Measurements from ENCODE around the gene PADI2.

Gene PADI2

DNA sequence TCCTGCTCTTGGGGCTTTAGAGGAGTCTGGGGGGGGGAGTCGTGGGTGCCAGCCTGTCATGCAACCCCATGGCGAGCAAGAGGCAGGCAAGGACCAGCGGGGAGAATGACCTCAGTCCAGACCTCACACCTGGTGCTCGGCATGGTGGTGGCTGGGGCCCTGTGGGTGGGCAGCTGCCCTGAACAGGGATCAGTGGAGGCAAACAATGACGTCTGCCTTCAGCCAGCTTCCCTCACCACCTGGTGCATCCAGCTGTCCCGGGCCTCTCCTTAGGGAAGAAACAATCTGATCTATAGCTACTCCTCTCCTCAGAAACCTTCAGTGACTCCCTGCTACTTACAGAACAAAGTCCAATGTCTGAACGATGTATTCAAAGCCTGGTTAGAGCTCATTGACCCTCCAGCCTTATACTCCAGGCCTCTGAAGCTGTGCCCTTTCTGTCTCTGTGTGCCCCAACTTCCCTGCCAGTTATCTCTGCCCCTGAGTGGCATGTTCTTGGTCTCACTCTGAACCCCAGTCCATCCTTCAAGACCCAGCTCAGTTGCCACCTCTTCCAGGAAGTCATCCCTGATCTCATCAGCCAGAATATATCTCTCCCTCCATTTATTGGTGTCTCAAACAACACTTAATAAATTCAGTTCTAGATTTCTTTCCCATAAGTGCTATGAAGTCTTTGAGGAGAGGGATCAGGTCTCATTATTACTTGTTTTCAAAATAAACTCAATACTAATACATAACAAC lies 6.6 kb downstream of the PADI2 start:
- DNase-seq (ENCODE audit: low read depth in 3 of 3): no peak

DNA sequence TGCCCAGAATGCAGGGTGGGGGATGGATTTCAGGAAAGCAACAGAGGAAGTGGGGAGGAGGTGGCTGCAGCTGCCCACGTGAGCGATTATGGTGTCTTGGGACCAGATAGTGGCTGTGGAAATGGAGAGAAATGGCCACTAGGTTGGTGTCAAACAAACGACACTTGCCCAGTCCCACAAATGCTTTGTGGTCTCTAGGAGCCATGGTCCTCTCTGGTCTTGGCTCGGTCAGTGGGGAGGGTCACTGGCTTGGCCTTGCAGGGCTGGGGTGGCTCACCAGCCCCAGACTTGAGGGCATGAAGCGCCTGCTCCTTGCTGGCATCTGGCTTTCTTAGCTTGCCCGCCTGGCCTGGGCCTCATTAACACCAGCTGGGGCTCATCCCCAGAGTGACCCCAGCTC lies 7.2 kb downstream of the PADI2 start:
- DNase-seq (ENCODE audit: low read depth in 3 of 3): no peak

DNA sequence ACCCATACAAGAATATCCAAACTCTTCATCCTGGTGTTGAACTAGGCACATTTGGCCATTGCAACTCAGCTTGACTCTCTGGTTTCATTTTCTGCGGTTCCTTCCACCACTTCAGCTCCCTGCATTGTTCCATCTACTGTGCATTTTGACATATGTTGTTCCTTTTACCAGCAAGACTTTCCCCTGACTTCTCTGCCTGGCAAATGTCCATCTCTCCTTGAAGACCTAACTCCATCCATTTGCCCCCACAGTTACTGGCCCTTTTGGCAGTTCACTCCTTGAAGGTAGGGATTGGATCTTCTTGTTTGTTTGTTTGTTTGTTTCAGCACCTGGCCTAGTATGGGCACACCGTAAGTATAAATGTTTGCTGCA lies 8.7 kb downstream of the PADI2 start:
- no peak for DNase-seq (ENCODE audit: low read depth in 3 of 3)

DNA sequence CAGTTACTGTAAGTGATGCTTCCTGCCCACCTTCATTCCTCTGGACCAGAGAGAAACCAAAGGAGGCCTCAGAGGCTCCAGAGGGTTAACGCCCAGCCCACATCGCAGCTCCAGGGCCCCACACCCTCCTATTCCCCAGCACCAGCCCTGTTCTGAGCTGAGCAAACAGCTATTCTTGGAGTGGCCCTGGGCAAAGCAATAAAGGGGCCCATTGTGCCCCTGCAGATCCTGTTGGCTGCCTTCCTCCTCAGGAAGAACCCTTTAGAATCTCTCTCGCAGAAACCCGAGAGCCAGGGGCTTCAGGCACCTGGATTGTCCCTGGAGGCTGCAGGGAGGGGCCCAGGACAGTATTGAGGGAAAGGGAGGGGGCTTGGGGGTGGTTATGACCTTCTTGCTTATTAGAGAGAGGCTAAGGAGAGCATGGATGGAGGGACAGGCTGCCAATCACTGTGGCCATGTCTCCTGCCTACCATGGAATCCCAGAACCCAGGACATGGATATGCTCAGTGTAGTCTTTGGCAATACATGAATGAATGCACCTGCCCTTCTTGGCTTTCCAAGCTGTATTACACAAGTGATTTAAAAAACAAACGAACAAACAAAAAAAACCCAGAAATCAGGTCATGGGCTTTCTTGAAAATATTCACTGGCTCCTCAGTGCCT lies 9.2 kb downstream of the PADI2 start:
- DNase-seq (ENCODE audit: low read depth in 3 of 3): no peak

DNA sequence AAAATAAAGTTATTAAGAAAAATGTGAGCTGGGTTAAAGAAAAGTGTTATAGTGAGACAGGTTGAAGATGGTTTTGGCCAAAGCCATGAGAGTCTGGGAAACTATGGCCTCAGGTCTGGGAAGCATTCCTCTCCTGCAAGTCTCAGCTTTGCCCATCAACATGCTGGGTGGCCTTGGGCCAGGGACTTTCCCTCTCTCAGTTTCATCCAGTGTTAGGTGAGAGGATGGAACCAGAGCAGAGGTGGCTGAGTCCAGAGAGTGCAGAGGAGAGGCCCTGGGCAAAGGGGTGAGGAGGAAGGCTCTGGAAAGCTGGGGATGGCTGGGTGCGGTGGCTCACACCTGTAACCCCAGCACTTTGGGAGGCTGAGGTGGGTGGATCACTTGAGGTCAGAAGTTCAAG lies 10.5 kb downstream of the PADI2 start:
- DNase-seq (ENCODE audit: low read depth in 3 of 3): no peak

DNA sequence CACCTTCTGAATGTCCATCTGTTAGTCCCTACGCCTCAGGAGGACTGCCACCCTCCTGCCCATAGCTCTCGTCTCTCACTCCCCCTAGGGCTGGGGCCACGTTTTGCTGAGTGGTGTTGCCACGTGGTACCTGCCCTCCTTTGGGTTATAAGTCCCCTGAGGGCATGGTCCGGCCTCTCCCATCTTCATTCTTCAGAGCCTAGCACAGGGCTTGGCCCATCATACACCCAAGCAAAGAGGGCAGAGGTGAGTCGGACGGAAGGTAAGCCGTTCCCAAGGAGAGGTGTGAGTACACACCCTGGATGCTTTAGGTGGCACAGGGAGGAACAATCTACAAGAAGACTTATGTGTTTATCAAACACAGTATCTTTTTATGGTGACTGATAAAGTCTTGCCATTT lies 10.9 kb downstream of the PADI2 start:
- no peak for DNase-seq (ENCODE audit: low read depth in 3 of 3)

DNA sequence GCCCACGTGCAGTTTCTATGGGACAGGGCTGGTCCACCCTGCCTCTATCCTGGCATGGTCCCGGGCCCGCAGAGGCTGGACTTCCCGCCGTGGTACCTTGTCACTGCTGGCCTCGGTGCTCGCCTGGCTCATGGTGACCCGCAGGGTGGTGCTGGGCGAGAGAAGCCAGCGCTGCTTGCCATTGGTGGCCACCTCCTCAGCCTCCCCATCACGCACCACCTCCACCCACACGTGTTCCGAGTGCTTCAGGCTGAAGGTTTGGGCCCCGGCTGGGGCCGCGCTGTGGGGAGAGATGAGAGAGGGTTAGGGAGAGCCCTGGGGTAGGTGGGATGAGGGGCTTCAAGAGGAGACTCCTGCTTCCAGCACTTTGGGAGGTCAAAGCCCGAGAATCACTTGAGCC lies 14.5 kb downstream of the PADI2 start:
- no peak for DNase-seq (ENCODE audit: low read depth in 3 of 3)

DNA sequence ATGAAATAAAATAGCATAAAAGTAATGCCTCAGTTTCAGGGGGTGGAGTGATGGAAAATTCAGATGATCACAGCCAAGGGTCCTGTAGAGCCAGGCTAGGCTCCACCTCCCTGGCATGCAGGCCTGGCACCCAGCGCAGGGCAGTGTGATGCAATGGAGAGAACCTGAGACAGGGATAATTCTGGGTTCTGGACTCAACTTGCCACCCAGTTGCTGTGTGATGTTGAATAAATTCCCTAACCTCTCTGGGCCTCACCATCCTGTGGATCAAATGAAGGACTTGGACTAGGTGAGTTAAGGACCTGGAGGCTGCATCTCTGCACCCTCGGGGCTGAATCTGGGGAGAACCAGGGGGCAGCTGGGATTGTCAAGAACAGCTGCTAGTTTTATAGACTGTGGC lies 17.0 kb downstream of the PADI2 start:
- DNase-seq (ENCODE audit: low read depth in 3 of 3): no peak

DNA sequence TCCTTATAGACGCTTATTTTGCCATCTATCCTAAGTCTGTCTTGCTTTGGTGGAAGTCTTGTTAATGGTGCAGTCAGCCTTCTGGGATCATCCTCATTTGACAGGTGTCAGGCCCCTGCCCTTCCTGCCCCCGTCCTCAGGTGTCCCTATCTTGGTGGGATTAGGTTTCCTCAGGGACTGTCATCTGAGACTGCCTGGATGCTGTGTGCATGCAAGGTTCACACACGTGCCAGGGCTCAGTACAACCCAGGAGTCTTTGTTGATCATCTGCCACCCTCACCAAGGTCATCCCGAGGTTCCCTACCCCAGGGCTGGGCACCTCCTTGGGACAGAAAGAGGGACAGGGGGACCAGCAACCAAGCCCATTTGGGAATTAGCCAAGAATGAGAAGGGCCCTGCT lies 18.0 kb downstream of the PADI2 start:
- DNase-seq (ENCODE audit: low read depth in 3 of 3): no peak

DNA sequence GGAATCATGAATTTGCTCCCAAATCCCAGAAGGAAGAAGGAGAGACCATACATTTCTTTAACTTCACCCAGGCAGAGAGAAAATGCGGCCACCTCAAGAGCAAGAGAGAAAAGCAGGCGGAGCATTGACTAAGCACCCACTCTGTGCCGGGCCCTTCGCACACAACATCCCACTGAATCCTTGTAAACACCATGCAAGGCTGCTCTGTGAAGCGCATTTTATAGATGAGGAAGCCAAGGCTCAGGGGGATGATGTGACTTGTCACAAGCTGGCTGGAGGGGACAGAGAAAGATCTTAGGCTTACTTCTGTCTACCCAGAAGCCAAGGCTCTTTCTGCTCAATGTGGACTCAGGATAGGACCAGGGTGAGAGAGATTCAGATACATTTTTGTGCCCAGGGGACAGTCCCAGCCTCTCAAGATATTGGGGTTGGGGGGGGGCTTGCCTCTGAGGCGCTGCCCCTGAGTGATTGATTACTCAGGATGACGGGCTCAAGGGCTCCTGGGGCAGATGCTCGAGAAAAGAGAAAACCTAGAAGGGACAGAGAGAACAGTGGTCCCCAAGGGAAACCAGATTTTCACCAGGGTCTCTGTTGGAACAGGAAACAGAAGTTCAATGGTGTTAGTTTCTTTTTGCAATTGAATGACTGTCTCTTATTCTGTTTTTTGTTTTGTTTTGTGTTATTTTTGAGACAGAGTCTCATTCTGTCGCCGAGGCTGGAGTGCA lies 19.5 kb downstream of the PADI2 start:
- no peak for DNase-seq (ENCODE audit: low read depth in 3 of 3)

DNA sequence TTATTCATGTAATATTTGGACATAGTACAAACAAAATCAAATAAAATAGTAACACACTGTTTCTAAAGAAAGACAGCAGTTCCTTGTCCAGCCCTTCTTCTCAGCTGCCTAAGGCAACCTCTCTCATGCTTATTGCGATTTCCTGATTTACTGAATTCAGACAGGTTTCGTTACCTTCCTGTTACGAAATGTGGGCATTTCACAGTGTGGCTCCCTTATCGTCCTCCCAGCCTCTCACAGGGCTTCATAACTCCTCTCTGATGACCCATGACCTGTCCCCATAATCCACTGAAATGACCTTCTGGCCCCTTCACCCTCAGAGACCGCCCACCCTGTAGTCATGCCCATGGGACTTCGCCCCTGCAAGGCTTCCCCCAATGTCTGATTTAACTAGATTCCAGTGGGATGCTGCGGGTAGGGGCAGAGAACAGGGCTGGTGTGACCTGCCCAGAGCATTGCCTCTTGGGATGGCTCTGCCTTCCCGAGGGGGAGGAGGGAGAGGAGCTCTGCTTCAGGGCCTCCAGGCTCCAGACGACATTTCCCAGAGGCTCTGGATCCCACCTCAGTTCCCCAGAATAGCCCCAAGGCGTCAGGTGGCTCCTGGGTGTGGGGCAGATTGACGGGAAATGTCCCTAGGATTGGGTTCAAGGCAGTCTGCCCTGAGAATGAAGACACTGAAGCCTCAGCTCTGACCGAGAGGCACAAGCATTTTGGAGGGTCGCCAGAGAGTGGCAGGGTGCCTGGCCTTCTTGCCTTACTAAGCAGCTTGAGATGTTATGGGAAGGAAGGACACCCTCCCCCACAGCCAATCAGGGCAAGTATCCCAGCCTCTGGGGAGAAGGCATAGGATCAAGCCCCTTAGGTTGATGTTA lies 20.6 kb downstream of the PADI2 start:
- no peak for DNase-seq (ENCODE audit: low read depth in 3 of 3)

DNA sequence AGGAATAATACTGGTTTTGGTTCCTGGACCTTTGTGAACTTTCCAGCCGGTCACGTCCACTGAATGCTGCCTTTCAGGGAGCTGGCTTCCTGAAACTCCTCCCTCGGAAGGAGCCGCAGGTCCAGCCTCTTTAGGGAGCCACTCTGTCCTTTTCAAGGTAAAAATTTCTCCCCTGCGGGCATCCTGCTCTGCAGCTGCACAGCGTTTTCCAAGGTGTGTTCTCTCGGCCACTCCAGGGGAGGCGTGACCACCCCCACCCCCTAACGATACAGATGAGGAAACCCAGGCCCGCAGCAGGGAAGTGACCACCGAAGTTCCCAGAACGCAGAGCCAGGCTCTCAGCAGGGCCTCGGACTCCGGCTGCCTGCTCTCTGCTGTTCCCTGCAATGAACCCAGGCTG lies 21.5 kb downstream of the PADI2 start:
- no peak for DNase-seq (ENCODE audit: low read depth in 3 of 3)

DNA sequence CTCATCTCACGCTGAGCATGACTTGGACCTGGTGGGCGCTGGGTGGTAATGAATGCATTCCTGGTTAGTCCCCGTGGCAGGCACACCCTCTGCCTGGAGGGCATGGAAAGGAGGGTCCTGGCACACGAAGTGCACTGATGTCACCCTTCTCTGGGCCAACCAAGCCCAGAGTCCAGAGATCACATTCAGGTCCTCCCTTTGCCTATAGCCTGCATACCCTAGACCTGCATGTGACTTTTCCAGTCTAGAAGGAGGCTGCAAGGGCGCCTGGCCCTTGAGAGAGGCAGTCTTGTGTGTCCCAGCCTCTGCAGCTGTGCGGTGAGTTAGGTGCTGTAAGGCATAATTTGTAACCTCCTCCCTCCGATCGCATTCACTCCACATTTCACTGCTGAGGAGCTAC lies 22.1 kb downstream of the PADI2 start:
- DNase-seq (ENCODE audit: low read depth in 3 of 3): no peak

DNA sequence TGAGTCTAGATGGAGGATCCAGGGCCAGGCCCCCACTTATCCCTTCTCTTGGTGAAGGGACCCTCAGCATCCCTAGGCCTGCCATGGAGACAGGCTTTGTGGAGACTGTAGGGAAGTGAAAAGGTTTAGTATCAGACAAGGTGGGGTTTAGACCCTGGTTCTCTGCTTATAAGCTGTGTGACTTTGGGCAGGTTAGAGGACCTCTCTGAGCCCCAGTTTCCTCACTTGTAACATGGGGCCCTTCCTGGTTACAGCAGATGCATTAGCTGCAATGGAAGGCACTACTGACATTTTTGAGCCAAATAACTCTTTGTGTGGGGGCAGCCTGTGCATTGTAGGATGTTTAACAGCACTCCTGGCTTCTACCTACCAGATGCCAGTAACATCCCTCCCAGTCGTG lies 22.7 kb downstream of the PADI2 start:
- no peak for DNase-seq (ENCODE audit: low read depth in 3 of 3)

DNA sequence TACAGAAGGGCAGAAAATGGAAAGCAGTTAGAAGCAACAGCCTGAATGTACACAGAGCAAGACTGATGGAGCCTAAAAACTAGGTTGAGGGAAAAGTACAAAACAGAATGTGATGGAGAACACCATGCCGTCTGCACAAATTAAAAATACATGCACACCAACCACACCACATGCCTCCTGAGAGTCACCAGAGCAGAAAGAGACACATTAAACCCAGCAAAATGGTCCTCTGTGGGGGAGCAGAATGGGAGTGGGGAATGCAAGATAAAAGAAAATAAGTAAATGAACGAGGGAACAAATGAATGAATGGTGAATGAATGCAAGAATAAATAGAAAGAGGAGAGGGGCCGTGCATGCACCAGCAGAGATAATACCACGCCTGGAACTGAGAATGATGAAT lies 24.1 kb downstream of the PADI2 start:
- no peak for DNase-seq (ENCODE audit: low read depth in 3 of 3)

DNA sequence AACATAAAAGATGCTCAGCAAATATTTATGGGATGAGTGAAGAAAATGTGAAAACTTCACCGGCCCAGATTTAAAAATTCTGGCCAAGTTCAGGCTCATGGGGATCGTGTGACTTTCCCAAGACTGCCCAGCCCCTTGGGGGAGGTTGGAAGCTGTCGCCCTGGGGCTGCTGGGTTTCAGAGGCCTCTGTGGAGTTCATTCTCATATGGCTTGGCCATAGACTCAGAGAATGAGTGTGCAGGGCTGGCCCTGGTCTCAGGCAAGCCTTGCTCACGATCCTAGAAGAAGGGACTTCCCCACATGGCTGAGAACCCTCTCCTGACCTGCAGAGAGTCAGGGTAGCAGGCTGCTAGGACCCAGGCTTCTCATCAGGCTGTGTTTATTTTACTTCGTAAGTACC lies 24.6 kb downstream of the PADI2 start:
- no peak for DNase-seq (ENCODE audit: low read depth in 3 of 3)

DNA sequence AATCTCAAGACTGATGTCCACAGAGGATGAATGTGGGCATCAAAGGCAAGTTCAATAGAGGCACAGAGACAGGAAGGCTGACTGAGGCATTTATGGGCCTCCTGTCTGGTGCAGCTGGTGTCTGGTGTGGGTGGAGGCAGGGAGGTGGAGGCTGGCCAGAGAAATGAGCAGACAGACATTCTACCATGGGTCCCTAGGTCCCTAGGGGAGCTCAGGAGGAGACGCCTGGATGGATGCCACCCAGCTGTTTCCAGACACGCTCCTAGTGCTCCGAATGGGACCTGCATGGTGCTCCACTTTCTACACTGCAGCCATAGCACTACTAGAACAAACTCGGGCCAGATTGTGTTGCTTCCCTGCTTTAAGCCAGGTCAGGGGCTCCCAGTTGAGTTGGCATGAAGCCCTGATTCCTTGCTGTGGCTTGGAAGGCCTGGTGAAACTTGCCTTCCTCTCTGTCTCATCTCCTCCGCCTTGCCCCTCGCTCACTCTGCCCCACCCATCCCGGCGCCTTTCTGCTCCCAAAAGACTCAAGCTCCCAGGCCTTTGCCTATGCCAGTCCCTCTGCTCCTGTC lies 25.3 kb downstream of the PADI2 start:
- DNase-seq (ENCODE audit: low read depth in 3 of 3): no peak

DNA sequence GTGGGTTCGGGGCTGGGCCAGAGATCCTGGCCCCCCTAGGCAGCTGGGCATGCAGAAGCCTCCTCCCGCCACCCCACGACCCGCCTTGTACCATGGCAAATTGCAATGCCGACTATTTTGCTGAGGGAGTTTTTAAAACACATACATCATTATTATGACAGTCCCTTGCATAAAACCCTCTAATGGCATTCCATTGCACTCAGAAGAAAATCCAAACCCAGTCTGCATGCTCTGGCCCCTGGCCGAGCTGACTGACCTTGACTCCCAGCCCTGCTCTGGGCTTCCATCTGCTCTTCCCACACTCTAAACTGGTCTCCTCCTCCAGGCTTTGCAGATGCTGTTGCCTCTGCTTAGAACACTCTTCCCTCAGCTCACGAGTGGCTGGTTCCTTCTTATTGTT lies 28.0 kb downstream of the PADI2 start:
- DNase-seq (ENCODE audit: low read depth in 3 of 3): no peak

DNA sequence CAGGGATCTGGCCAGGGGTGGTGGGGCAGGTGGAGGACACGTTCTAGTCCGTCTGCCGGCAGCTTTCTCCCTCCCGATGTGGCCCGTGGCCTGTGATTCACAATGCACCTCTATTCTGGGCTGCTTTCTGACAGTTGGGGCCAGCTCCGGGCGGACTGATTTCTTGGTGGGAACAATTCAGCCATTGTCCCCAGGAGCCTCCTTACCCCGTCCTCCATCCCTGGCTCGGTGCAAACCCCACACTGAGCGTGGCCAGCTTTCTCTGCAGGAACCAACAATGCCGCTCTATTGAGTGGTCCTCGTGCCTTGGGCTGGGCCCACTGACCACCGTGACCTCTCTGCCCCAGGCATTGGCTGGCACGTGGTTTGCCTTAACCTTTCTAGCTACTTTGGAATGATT lies 29.7 kb downstream of the PADI2 start:
- DNase-seq (ENCODE audit: low read depth in 3 of 3): no peak

DNA sequence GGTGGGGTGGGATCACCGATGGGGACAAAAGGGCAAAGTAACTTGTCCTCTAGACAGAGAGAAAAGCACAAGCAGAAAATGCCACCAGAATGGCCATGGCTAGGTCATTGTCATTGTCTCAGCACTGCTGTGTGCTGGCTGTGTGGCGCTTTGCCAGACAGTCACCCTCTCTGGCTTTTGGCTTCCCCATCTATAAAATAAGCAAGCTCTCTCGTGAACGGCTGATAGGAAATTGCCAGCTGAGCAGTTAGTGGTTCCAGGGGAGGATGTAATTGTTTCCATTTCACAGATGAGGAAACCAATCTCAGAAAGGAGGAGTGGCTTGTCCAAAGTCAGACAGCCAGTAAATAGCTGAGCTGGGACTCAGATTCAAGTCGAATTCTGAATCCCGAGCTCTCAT lies 32.5 kb downstream of the PADI2 start:
- no peak for DNase-seq (ENCODE audit: low read depth in 3 of 3)

DNA sequence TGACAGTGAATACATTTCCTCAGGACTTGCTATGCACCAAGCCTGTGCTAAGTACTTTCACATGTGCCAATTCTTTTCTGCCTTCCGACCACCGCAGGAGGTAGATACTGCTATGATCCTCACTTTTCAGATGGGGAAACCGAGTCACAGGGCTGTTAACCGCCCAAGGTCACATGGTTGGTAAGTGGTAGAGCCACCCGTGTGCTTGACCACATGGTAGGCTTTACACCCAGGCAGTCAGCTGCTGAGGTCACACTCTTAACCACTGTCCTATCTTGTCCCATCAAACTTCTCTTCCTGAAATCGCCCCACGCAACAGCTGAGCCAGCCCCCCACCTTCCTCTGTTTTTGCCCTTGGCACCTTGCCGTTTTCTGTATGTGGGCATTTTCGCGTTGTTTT lies 34.5 kb downstream of the PADI2 start:
- DNase-seq (ENCODE audit: low read depth in 3 of 3): no peak

DNA sequence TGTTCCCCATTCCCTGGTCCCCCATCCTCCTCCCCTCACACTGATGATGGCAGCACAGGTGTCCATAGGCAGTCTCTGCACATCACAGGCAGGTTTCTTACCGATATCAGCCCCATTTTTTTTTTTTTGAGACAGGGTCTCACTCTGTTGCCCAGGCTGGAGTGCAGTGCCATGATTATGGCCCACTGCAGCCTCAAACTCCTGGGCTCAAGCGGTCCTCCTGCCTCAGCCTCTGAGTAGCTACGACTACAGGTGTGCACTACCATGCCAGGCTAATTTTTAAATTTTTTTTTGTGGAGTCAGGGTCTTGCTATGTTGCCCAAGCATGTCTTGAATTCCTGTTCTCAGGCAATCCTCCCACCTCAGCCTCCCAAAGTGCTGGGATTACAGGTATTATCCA lies 36.5 kb downstream of the PADI2 start:
- DNase-seq (ENCODE audit: low read depth in 3 of 3): no peak

Measured in stimulated activated CD4-positive, alpha-beta T cell treated with anti-CD3 and anti-CD28 coated beads, TNF-alpha, amount 100 ng/mL, for 24 hours (primary cell).